ENCODE measurements around the gene SUGP1.

Gene SUGP1

DNA sequence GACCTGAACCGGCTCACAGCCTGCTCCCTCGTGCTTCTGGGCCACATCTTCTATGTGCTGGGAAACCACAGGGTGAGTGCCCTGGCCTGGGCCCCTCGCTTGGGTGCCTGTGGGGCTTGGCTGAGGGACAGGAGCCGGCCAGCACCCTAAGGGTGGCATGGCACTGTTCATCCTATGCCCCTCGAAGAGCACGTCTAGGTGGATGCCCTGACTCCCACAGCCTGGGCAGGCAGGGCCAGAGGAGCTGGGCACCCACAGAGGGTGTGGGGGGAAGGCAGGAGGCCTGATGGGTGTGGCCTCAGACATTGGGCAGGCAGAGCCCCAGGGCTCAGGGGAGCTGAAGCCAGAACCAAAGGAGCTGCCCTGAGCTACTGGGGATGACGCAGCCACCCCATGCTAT lies 29.1 kb upstream of the SUGP1 start:
- in situ Hi-C loops (cut with MboI; ENCODE audit: low sequenced_read_pairs, unreplicated experiment) = no loop called here
- TF ChIP-seq CTCF (IDR thresholded peaks at IDR 0.05; ENCODE audit: borderline replicate concordance, control extremely low read depth, extremely low read depth, insufficient read depth, missing control alignments) = no peak
- no peak for DNase-seq (ENCODE audit: low spot score)

DNA sequence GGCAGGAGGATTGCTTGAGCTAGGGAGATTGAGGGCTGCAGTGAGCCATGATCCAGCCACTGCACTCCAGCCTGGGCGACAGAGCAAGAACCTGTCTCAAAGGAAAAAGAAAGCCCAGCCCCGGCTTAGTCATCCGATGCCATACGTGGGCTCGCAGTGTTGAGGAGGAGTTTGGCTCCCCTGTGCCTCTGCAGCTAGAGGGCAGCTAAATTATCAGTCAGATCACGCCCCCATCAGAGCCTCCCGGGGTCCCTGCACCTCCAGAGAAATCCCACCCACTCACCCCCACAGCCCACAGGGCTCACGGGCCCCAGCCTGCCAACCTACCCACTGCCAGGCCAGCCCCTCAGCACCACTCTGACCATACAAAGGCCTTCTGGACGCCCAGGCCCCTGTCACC lies 28.0 kb upstream of the SUGP1 start:
- no peak for TF ChIP-seq CTCF (IDR thresholded peaks at IDR 0.05; ENCODE audit: borderline replicate concordance, control extremely low read depth, extremely low read depth, insufficient read depth, missing control alignments)
- DNase-seq (ENCODE audit: low spot score) = no peak
- in situ Hi-C loops (cut with MboI; ENCODE audit: low sequenced_read_pairs, unreplicated experiment) = no loop called here

GRCh38 chr19:19347401-19348110 lies 27.2 kb upstream of the SUGP1 start:
- no peak for DNase-seq (ENCODE audit: low spot score)
- in situ Hi-C loops (cut with MboI; ENCODE audit: low sequenced_read_pairs, unreplicated experiment) = no loop called here
- no peak for TF ChIP-seq CTCF (IDR thresholded peaks at IDR 0.05; ENCODE audit: borderline replicate concordance, control extremely low read depth, extremely low read depth, insufficient read depth, missing control alignments)

DNA sequence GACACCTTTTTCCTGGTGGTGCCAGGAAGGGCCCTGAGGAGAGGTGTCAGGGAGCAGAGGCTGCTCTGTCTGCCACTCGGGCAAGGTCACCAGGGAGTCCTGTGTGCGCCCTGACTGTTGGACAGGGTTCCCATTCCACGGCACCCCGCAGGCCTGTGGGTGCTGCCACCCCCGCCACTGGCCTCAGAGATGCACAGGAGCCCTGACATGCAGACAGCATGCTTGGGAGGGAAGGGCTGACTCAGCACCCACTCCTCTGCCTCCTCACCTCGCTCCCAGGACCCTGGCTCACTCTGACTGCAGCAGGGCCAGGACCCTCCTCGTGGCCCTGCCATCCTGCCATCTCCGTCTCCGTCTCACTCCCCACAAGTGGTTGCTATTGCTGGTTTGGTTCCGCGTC lies 25.7 kb upstream of the SUGP1 start:
- TF ChIP-seq CTCF (IDR thresholded peaks at IDR 0.05; ENCODE audit: borderline replicate concordance, control extremely low read depth, extremely low read depth, insufficient read depth, missing control alignments) = no peak
- in situ Hi-C loops (cut with MboI; ENCODE audit: low sequenced_read_pairs, unreplicated experiment) = no loop called here
- no peak for DNase-seq (ENCODE audit: low spot score)

- no peak for DNase-seq (ENCODE audit: low spot score)
- TF ChIP-seq CTCF (IDR thresholded peaks at IDR 0.05; ENCODE audit: borderline replicate concordance, control extremely low read depth, extremely low read depth, insufficient read depth, missing control alignments) = no peak
- in situ Hi-C loops (cut with MboI; ENCODE audit: low sequenced_read_pairs, unreplicated experiment) = no loop called here
Measured at GRCh38 chr19:19345232-19345631, 24.9 kb upstream of the SUGP1 start.

GRCh38 chr19:19343762-19344161 lies 23.5 kb upstream of the SUGP1 start:
- no peak for DNase-seq (ENCODE audit: low spot score)
- no peak for TF ChIP-seq CTCF (IDR thresholded peaks at IDR 0.05; ENCODE audit: borderline replicate concordance, control extremely low read depth, extremely low read depth, insufficient read depth, missing control alignments)
- in situ Hi-C loops (cut with MboI; ENCODE audit: low sequenced_read_pairs, unreplicated experiment) = no loop called here
